Activated CD4-positive, alpha-beta memory T cell treated with anti-CD3 and anti-CD28 coated beads, Interleukin-2, amount 10 ng/mL, durations not matched to agents 7 days and 5 days (primary cell): ENCODE results near the gene TBC1D23. TPM values are rescaled to one million over a fixed set of nuclear protein-coding genes. Genes with fewer than 3 reads are reported as not detected.

Experiments used
- CTCF ChIA-PET: fragments of 350-600 bp; sonication (Branson Sonifier 250); formaldehyde crosslinking; loops from one replicate; lab custom pipeline; 2021; ENCODE audit warnings: antibody characterized with exemption, inconsistent platforms; lab: Charles Lee
- POLR2A ChIA-PET: fragments of 350-600 bp; sonication (Branson Sonifier 250); formaldehyde crosslinking; loops from one replicate; lab custom pipeline; 2021; ENCODE audit warnings: antibody characterized with exemption; lab: Charles Lee
- DNase-seq: peaks from one replicate; pipeline ENCODE4 v3.0.0-alpha.2; 2020
- H3K27ac Mint-ChIP-seq: one replicate; pipeline ENCODE4 v1.8.0; 2021; ENCODE audit warnings: mild to moderate bottlenecking, mixed read lengths
- H3K27me3 Mint-ChIP-seq: one replicate; pipeline ENCODE4 v1.8.0; 2021; ENCODE audit warnings: mixed read lengths
- H3K36me3 Mint-ChIP-seq: one replicate; pipeline ENCODE4 v1.8.0; 2021; ENCODE audit warnings: low read depth, mixed read lengths
- H3K4me1 Mint-ChIP-seq: one replicate; pipeline ENCODE4 v1.8.0; 2021; ENCODE audit warnings: mixed read lengths
- H3K4me3 Mint-ChIP-seq: one replicate; pipeline ENCODE4 v1.8.0; 2021; ENCODE audit warnings: mild to moderate bottlenecking, mixed read lengths
- H3K9me3 Mint-ChIP-seq: one replicate; pipeline ENCODE4 v1.8.0; 2021; ENCODE audit warnings: mixed read lengths
- total RNA-seq, 2 experiments: library from RNA; stranded (reverse); gene quantifications; one replicate each; pipeline ENCODE4 v1.2.3, GENCODE V29; 2021

TBC1D23 gene
- total RNA-seq, 2 experiments from 2014 or later = 26.5 to 29.3 TPM

DNA sequence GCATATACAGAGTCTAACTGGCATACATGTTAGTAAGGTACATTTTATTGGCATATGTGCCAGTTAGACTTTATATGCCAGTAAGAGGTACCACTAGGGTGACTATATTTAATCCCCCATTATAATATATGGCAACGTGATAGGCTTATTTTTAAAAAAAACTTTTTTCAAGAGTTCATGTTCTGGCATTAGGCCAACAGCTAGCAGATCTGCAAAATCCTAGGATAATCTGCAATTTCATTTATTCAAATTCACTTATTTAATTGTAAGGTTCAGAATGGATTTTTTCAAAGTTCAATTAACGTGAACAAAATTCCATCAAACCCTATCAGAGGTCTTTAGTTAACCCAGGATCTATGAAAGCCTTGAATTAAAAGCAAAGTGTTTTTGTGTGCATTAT lies 105.6 kb downstream of the TBC1D23 start:
- Mint-ChIP-seq H3K4me1 (no peaks in the 10 kb centered on the region), H3K27me3 (no peaks in the 10 kb centered on the region), H3K27ac (no peak overlapping the region), H3K9me3 (peaks cover 3% of the 10 kb centered on the region), H3K4me3 (no peak overlapping the region), H3K36me3 (peaks cover 55% of the 10 kb centered on the region)
- ChIA-PET POLR2A (no interaction called here), CTCF (interaction anchor here (0.7 to 1.3 kb wide), 2 partner anchors 10 to 106 kb away, joined by 3 read pairs; no protein-coding TSS in a partner anchor)
- no peak for DNase-seq

DNA sequence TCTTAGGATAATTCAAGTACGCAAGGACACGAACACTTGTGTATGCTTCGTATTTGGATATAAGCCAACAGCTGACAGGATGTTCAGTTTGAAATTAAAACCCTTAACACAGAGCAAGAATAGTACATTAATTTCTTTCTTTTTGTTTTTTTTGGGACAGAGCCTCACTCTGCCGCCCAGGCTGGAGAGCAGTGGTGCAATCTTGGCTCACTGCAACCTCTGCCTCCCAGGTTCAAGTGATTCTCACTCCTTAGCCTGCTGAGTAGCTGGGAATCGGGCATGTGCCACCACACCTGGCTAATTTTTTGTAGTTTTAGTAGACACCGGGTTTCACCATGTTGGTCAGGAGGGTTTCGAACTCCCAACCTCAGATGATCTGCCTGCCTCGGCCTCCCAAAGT lies 107.6 kb downstream of the TBC1D23 start:
- ChIA-PET CTCF (interaction anchor here (1.3 kb wide), 1 partner anchor 51 kb away, joined by 3 read pairs; no protein-coding TSS in a partner anchor), POLR2A (no interaction called here)
- Mint-ChIP-seq H3K4me1 (no peaks in the 10 kb centered on the region), H3K27me3 (no peaks in the 10 kb centered on the region), H3K36me3 (peaks cover 51% of the 10 kb centered on the region), H3K27ac (no peak overlapping the region), H3K9me3 (no peaks in the 10 kb centered on the region), H3K4me3 (no peak overlapping the region)
- no peak for DNase-seq

DNA sequence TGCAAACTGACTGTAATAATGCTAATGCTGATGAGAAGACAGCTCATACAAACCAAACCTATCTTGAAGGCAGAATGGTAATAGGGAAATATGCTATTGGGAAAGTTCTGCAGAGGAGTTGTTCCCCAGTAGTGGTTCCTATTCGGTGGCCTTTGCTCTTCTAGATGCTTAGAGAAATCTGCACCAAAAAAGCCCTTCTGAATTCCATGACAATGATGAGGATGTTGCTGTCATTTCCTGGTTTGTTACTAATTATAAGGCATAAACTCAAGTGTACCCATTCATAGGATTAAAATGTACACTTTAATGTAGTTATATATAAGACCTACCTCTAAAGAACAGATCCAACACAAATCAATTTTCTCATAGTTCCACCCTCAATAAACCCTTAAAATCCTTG lies 110.0 kb downstream of the TBC1D23 start:
- CTCF ChIA-PET = no interaction called here
- POLR2A ChIA-PET = no interaction called here
- Mint-ChIP-seq H3K4me3 (no peak overlapping the region), H3K36me3 (peaks cover 40% of the 10 kb centered on the region), H3K9me3 (no peaks in the 10 kb centered on the region), H3K4me1 (no peaks in the 10 kb centered on the region), H3K27me3 (no peaks in the 10 kb centered on the region), H3K27ac (no peak overlapping the region)
- DNase-seq = no peak

DNA sequence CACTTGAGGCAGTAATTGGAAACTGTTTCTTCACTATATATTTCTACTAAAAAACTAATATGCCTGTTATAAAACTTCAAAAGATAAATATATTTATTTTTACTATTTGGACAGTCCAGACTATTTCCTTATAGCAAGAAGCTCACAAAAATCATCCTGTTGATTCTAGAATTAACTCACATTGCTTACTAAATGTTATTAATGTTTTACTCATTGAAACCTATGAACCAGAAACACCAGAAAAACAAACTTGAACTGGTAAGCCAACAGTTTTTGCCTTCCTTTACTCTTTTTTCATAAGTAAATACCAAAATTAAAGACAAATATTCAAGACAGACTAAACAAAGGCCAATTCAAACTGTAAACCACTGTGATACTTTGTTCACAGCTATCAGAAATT lies 113.7 kb downstream of the TBC1D23 start:
- Mint-ChIP-seq H3K4me3 (no peak overlapping the region), H3K9me3 (no peaks in the 10 kb centered on the region), H3K27ac (no peak overlapping the region), H3K36me3 (peaks cover 48% of the 10 kb centered on the region), H3K4me1 (no peaks in the 10 kb centered on the region), H3K27me3 (no peaks in the 10 kb centered on the region)
- no peak for DNase-seq
- ChIA-PET POLR2A (interaction anchor here (1.7 kb wide), 1 partner anchor 26 kb away, joined by 5 read pairs; no protein-coding TSS in a partner anchor), CTCF (no interaction called here)

Other genes starting within 250 kb of the TBC1D23 start
- 1 to 10 TPM; 1.9 to 2.0 TPM for gene FILIP1L, start 146.5 kb upstream of the TBC1D23 start, total RNA-seq
- 10 to 100 TPM; 36.8 to 38.8 TPM for gene NIT2, start 73.8 kb downstream of the TBC1D23 start, total RNA-seq
- gene TOMM70, start 140.1 kb downstream of the TBC1D23 start, total RNA-seq = 10 to 100 TPM; 37.4 to 38.8 TPM
- 1 to 10 TPM; 1.9 to 2.4 TPM for gene LNP1, start 140.5 kb downstream of the TBC1D23 start, total RNA-seq
- gene TMEM45A, start 231.6 kb downstream of the TBC1D23 start, total RNA-seq = 1 to 10 TPM; 1.1 to 1.3 TPM